ENCODE data around the gene NSUN4.

- TF ChIP-seq ZNF274 (IDR thresholded peaks at IDR 0.05; ENCODE audit: low read depth, low read length) (no peak), YY1 (IDR thresholded peaks at IDR 0.05; ENCODE audit: insufficient read depth, insufficient read length) (no peak)
These were observed 64.6 kb downstream of the NSUN4 start for GRCh38 chr1:46405197-46405555.
